GM19463 (cell line): ENCODE results near the gene MLEC.

Source experiments
- ATAC-seq: cut with Tn5 transposase; IDR thresholded peaks from one replicate; pipeline ENCODE4 v1.9.1; 2021; ENCODE audit warnings: mild to moderate bottlenecking, moderate library complexity; ENCODE audit not compliant: unreplicated experiment

The MLEC gene

GRCh38 chr12:120739821-120740613, 53.1 kb downstream of the MLEC start:
- ATAC-seq: no peak

GRCh38 chr12:120740871-120741270, 53.9 kb downstream of the MLEC start:
- no peak for ATAC-seq

GRCh38 chr12:120741476-120742421, 54.8 kb downstream of the MLEC start:
- no peak for ATAC-seq

GRCh38 chr12:120744922-120745493, 58.1 kb downstream of the MLEC start:
- no peak for ATAC-seq

- no peak for ATAC-seq
These were observed 61.3 kb downstream of the MLEC start for GRCh38 chr12:120748242-120748641.

GRCh38 chr12:120749256-120749655, 62.3 kb downstream of the MLEC start:
- no peak for ATAC-seq

- no peak for ATAC-seq
These were observed 63.9 kb downstream of the MLEC start for GRCh38 chr12:120750806-120751205.

GRCh38 chr12:120751389-120751788, 64.4 kb downstream of the MLEC start:
- no peak for ATAC-seq
